Activated naive CD4-positive, alpha-beta T cell treated with anti-CD3 and anti-CD28 coated beads, Interleukin-2, amount 50 U/mL, for 16 hours (primary cell): Measurements from ENCODE around the gene PARL.

Experiments used
- DNase-seq: peaks from one replicate; pipeline ENCODE4 v3.0.0-alpha.2; 2020

Gene PARL

GRCh38 chr3:183845608-183846288, 38.9 kb downstream of the PARL start:
- DNase-seq = no peak

GRCh38 chr3:183845090-183845489, 39.6 kb downstream of the PARL start:
- DNase-seq = no peak

GRCh38 chr3:183844606-183845005, 40.1 kb downstream of the PARL start:
- no peak for DNase-seq

- no peak for DNase-seq
Observed at GRCh38 chr3:183839751-183840150, 44.9 kb downstream of the PARL start.

- no peak for DNase-seq
Observed at GRCh38 chr3:183837894-183838293, 46.8 kb downstream of the PARL start.

- DNase-seq = no peak
Observed at GRCh38 chr3:183837390-183837789, 47.3 kb downstream of the PARL start.

- DNase-seq = no peak
Observed at GRCh38 chr3:183833516-183833915, 51.2 kb downstream of the PARL start.

- DNase-seq = no peak
Observed at GRCh38 chr3:183830187-183830586, 54.5 kb downstream of the PARL start.

- no peak for DNase-seq
Observed at GRCh38 chr3:183829466-183829865, 55.2 kb downstream of the PARL start.

- DNase-seq = no peak
Observed at GRCh38 chr3:183828538-183828870, 56.2 kb downstream of the PARL start.

- DNase-seq = no peak
Observed at GRCh38 chr3:183827809-183828537, 56.7 kb downstream of the PARL start.

GRCh38 chr3:183826448-183827250, 58.0 kb downstream of the PARL start:
- no peak for DNase-seq

GRCh38 chr3:183825456-183826161, 59.1 kb downstream of the PARL start, which contains the start of gene MAP6D1:
Gene MAP6D1, minus strand, starts transcription at chr3:183825577. Its CDS starts 30 bp downstream, at chr3:183825547.
- peak; percentile 47 for DNase-seq

GRCh38 chr3:183824761-183825455, 59.8 kb downstream of the PARL start:
- peak; percentile 22 for DNase-seq

GRCh38 chr3:183823963-183824362, 60.7 kb downstream of the PARL start:
- DNase-seq = no peak

- no peak for DNase-seq
Observed at GRCh38 chr3:183822631-183823030, 62.0 kb downstream of the PARL start.

- no peak for DNase-seq
Observed at GRCh38 chr3:183819831-183820230, 64.8 kb downstream of the PARL start.

GRCh38 chr3:183818706-183819624, 65.7 kb downstream of the PARL start:
- no peak for DNase-seq

- no peak for DNase-seq
Observed at GRCh38 chr3:183818041-183818620, 66.5 kb downstream of the PARL start.

GRCh38 chr3:183817639-183818038, 67.0 kb downstream of the PARL start:
- DNase-seq = no peak
